ENCODE measurements around the gene TFDP2.
"Not testable (repeated sequence)": the region's sequence is repeated elsewhere in the genome, so short reads cannot be mapped to it uniquely, and the experiment has no call there.

TFDP2 gene

DNA sequence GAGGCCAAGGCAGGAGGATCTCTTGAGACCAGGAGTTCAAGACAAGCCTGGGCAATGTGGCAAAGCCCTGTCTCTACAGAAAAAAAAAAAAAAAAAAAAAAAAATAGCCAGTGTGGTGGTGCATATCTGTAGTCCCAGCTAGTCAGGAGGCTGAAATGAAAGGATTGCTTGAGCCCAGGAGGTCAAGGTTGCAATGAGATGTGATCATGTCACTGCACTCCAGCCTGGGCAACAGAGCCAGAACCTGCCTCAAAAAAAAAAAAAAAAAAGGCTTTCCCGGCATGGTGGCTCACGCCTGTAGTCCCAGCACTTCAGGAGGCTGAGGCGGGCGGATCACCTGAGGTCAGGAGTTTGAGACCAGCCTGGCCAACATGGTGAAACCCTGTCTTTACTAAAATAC, 73.7 kb downstream of the TFDP2 start:
- not testable (repeated sequence) for DNase-seq

DNA sequence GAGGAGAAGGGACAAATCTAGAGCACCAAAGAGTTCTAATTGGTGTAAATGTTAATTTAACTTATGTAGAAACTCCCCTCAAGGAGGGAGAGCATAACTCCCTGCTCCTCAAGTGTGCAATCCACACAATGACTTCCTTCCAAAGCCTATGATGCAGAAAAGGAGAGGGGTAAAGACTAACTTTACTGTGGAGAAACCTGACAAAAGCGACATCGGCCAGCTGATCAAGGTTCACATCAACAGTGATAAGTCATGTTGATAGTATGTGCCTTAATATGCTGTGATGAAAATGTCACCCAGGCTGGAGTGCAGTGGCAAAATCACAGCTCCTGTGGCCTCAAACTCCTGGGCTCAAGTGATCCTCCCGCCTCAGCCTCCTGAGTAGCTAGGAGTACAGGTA, 76.5 kb downstream of the TFDP2 start:
- no peak for DNase-seq

DNA sequence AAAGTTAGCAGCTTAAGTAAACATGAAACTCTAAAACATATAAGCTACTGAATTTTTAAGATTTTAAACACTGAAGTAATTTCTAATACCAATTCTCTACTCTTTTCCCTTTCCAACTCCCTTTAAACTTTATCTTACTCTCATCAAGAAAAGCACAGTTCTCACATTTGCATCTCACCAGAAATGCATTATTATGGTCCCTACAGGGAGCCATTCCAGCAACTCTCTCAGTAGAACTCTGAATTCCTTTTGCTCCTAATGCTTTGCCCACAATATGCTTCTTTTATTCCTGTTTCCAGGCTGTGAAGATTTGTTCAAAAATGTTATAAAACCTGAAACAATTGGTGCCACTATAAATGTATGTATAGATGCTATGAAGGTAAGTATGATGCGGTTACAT, 83.4 kb downstream of the TFDP2 start:
- no peak for DNase-seq

DNA sequence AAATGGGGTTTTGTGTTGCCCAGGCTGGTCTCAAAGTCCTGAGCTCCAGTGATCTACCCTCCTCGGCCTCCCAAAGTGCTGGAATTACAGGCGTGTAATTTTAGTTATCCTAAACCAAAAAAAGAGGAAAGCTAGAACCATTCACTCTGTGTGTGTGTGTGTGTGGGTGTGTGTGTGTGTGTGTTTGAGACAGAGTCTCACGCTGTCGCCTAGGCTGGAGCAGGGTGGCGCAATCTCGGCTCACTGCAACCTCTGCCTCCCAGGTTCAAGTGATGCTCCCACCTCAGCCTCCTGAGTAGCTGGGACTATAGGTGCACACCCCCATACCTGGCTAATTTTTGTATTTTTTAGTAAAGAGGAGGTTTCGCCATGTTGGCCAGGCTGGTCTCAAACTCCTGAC, 84.0 kb downstream of the TFDP2 start:
- no peak for DNase-seq

DNA sequence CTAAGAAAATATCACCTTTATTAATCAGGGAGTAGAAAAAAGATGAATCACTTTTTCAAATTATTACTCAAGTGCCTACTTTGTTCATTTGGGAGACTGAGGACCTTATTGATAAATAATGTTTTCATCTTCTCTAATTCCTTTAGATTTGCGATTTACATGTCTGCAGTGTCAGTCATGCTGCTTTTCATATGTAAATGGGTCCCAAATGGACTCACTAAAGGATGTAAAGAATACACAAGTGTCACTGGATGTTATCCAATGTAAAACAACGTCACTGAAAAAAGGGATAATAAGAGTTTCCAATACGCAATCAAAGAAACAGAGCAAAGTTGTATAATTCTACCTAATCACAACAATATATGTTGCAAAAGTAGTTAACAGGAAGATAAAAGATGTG, 84.9 kb downstream of the TFDP2 start:
- DNase-seq: no peak

DNA sequence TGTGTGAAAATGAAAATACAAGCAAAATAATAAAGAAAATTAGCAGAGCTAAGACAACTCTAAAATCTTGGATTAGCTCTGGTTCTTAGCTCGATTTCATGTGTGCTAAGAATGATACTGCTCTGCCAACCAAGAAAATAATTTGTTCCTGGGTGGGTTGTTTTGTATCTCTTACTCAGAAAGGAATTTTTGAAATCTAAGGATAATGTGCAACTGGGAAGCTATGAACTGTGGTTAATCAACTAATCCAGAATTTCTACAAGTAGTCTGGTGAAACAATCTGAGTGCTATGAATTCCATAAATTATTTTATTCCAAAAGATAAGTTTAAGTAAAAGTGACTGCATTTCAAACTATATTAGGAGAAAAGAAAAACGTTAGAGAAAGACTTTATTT, 92.0 kb downstream of the TFDP2 start:
- DNase-seq: no peak

DNA sequence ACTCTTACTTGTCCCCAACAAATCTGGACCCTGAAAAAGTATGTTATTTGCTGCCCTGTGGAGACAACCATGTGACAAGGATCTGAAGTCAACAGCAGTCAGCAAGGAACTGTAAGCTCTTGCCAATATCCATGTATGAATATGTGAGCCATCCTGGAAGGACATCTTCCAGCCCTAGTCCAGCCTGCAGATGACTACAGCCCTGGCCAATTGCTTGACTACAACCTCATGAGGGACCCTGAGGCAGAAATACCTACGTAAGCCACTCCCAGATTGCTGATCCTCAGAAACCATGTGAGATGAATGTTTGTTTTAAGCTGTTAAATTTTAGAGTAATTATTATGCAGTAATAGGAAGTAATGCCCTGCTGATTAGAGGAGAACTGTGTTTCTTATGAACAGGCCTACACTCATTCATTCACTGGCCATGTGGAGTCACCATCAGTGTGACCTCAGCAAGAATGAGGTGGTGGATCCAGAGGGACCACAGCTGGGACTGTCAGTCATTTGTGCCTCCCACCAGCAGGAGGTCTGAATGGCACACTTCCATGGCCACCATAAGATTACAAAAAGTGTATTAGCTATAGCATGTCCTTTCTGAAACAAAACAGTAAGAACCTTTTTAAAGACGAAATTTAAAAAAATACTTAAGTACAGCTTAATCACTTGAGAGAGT, 92.6 kb downstream of the TFDP2 start:
- no peak for DNase-seq

DNA sequence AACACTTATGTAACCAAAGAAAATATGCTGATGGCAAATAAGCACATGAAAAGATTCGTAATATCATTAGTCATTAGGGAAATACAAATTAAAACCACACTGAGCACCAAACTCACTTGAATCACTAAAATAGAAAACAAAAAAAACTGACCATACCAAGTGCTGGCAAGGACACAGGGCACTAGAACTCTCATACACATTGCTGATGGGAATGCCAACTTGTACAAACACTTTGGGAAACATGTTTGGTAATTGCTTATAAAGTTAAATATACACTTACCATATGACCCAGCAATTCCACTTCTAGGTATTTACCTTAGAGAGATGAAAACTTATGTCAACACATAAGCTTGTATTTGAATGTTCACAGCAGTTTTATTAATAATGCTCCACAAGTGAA, 95.5 kb downstream of the TFDP2 start:
- no peak for DNase-seq

DNA sequence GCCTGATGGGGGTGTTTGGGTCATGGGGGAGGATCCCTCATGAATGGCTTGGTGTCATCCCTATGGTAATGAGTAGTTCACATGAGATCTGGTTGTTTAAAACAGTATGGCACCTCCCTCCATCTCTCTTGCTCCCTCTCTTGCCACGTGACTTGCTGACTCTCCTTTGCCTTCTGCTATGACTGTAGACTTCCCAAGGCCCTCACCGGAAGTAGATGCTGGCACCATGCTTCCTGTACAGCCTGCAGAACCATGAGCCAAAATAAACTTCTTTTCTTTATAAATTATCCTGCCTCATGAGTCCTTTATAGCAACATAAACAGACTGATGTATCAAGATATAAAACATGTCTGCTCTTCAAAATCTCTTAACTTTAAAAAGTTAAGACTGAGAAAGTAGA, 96.1 kb downstream of the TFDP2 start:
- DNase-seq: no peak

DNA sequence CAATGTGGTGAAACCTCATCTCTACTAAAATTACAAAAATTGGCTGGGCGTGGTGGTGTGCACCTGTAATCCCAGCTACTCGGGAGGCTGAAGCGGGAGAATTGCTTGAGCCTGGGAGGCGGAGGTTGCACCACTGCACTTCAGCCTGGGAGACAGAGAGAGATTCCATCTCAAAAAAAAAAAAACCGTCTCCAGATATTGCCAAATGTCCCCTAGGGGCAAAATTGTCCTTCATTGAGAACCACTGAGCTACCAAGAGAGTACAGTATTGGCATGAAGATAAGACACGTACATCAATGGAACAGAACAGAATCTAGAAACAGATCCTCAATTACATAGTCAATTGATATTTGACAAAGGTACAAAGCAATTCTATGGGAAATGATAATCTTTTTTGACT, 98.0 kb downstream of the TFDP2 start:
- no peak for DNase-seq

DNA sequence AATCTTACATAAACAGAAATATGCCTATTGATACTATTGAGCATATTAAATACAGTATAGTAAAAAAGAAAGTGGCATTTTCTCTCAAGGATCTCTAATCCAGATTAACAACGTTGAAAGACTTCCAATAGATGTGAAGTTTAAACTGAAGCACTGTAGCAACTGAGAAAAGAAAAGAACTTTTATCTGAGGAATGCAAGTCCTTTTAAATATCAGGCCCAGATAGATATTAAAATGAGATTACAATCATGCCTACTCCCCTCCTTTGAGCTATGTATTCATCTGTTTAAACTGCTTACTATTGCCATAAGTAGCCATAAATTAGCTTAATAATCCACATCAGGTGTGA, 102.3 kb downstream of the TFDP2 start:
- DNase-seq: no peak

DNA sequence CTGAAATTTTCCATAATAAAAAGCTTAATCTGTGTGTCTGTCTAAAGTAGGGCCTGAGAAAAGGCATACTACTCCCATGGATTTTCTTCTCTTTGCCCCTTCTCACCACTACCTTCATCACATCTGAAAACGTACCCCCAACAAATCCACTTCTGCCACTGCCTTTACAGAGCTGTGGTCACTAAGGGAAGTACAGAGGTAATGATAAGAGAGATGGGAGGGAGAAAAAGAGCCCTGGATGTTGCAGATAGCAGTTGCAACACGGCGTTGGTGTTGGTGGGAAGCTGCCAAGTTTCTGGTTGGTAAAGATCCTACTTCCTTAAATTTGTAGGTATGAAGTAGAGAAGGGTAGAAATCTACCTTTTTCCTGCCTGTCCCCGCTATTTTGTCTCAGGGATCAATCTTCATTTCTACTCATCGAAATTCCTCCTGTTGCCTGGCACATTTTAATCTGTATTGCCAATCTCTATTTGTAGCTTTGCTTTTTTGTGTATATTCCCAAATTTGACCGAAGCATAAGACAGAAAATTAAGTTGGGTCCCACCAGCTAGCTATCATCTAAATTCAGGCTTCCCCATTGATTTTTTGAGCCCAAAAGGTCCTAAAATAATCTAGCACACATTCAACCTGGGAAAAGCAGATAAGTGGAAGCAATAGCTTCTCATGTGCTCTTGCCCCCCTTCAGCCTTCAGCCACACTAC, 102.9 kb downstream of the TFDP2 start:
- DNase-seq: no peak

DNA sequence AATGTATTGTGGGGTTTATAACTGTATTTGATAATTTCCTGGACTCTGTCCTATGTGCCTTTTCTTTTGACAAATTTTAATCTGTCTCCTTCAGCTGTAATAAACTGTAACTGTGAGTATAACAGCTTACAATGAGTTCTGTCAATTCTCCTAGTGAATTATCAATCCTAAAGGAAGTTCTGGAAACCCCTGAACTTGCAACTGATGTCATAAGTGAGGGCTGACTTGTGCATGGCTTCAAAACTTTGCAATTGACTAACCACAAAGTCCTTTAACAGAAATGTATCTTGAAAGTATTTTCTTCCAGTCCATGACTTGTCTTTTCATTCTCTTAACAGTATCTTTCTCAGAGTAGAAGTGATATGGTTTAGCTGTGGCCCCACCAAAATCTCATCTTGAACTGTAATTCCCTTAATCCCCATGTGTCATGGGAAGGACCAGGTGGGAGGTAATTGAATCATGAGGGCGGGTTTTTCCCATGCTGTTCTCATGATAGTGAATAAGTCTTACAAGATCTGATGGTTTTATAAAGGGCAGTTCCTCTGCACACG, 108.3 kb downstream of the TFDP2 start:
- no peak for DNase-seq

DNA sequence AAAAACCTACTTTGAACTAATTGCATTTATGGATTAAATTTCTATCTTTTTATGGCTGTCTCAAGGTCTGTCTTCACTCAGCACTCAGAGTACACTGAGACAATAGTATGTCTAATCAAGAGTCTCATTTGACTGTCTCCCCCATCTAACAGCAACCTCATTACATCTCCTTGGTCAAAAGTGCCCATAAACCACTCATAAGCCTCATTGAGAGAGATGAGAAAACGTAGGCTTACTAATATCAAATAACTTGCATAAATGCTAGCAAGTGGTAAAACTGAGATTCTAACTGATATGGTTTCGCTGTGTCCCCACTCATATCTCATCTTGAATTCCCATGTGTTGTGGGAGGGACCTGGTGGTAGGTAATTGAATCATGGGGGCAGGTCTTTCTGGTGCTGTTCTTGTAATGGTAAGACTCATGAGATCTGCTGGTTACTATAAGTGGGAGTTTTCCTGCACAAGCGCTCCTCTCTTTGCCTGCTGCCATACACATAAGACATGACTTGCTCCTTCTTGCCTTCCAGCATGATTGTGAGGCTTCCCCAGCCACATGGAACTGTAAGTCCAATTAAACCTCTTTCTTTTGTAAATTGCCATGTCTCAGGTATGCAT, 113.9 kb downstream of the TFDP2 start:
- no peak for DNase-seq

DNA sequence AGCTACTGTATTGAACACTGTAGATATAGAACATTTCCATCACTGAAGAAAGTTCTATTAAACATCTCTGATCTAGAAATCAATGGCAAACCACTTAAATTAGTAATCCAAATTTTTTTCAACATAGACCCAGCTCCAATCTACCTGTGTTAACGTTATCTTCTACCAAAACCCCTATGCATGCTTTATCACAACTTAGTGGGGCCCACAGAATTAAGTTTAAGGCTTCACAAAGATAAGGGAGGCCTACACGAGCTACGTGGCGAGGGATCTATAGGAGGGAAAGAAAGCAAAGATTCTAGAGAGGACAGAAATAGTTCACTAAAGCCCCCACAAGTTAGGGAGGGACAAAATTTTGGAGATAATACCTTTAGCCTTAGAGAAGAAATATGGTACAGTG, 116.1 kb downstream of the TFDP2 start:
- DNase-seq: no peak

DNA sequence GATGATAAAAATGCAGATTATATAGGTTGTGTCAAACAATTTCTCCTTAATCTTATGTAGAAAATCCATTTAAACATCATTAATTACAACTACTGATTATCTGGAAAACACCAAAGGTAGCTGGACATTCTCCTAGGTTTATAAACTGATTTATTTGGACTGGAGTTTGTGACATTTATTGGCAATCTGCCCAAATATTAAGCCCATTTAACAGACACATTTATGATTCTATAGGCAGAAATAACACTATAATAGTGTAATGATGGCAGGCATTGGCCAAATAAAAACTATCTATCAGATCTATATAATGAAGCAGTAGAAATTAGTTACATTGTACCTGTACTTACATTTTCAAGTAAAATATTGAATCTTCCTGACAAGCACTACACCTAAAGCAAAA, 117.8 kb downstream of the TFDP2 start:
- DNase-seq: no peak

DNA sequence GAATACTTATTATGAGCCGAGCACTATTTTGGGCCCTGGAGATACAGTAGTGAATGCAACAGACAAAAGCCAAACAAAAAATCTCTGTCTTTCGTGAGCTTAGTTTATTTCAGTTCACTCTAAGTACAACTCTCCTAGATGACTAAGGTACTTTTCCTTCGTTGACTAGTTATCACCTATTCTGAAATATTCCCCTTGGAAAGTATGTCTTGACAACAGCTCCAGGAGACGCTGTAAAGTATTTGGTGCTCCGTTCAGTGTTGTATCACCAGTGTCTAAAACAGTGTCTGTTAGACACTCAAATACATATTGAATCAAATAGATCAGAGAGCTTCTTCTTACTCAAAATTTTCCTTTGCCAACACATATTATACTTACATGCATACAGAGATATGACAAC, 119.6 kb downstream of the TFDP2 start:
- DNase-seq: no peak

DNA sequence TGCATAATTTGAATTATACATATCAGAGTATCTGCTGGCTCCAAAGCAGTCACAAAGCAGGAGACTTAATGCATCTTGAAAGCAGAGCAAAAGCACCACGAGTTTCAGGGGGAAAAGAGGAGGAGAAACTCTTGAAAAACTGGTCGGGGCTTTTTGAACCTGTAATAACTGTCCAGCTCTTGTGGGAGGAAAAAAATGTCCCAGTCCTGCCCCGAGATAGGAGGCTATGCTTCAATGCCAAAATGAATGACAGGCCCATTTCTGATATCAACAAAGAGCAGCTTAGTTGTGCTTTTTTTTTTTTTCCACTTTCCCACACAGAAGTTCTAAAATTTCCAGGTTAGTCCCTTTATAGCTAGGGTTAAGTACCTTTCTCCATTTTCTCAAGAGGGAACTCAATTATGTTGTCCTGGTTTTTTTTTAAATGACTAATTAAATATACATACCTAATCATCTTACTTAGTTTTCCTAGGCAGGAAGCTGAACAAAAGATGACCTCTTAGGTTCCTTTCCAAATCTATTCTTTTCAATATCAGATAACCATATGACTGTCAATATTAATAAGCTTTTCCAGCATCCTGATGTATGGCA, 120.2 kb downstream of the TFDP2 start:
- DNase-seq: no peak

DNA sequence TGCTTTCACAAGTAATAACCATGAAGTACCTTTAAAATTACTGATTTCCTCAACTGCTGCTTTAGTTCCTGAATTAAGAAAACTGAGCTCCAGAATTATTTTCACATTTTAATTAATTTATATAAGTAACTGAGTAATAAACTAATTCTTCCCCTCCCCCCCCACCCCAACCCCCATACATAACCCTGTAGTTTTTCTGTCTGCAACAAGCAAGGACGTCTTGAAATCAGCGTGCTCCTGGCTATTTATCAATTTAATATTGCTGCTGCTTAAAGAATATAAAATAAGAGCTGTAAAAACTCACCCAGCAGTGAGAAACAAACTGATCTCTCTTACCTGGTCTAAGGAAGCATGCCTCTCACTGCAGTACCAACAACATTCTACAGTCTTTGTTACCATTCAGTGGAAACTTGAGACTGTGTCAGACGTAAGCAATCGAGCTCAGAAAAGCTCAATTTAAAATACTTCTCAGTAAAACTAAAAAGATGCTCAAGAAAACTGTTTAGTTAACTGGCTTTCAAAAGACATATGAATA, 121.0 kb downstream of the TFDP2 start:
- no peak for DNase-seq

DNA sequence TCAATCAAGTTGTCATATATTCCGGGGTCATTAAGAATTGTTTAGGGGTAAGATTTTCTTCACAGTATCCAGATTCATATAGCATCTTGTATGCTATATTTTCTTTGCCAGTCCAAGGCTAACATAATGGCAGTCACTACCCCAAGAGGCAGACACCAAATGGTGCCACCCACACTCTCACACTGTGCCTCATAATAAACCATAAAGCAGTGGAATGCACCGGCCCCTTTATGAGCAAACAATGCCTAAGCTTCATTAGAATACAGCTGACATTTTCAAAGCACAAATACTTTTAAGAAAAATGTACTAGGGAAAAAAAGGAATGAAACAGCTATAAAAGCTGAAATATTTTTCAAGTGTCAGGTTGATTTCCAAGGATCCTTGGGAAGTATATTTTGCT, 121.6 kb downstream of the TFDP2 start:
- no peak for DNase-seq

DNA sequence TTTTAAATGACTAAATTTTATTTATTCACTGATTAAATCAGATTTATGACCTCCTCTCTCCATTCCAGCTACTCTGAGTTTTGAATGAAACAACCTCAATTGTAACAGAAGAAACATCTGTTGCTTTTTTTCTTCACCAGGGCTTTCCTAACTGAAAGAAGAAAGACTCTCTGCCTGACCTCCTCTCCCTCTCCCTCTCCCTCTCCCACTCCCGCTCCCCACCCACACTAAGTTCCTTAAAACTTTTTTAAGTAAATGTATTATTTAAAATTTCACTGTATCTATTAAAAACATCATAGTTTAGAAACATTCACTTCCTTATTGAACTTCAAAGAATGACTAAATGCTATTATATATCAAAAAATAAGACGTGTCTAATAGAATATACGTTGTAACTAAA, 122.0 kb downstream of the TFDP2 start:
- DNase-seq: no peak

DNA sequence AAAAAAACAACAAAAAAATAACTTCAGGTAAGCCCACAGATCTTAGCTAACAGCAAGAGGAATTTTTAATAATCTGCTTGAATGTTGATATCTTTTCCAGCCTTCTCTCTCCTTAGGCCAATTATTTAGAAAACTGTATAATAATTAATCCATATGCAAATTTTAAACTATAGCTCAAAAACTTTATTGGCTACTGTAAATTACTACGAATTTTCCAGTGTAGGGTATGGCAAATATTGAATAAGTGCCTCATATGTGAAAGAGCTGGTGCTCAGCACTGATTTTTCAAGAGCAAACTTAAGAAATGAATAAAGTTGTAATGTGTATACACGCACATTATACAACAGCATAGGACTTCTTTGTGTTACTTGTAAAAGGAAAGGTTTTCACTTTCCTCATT, 123.0 kb downstream of the TFDP2 start:
- no peak for DNase-seq
